CD4-positive, alpha-beta T cell (primary cell): ENCODE measurements around the gene CETP. TPM values are rescaled to one million over a fixed set of nuclear protein-coding genes. Genes with fewer than 3 reads are reported as not detected.
A peak's percentile ranks its signal among the peaks of the same experiment; 100 is the strongest.

Experiments
- ATAC-seq: fragments of 200-7000 bp; cut with Tn5 transposase; one replicate; pipeline ENCODE4 v1.10.0; 2022; ENCODE audit warnings: mild to moderate bottlenecking; ENCODE audit not compliant: poor library complexity
- CTCF ChIA-PET: fragments of 350-600 bp; sonication (Branson Sonifier 250); formaldehyde crosslinking; loops from one replicate; lab custom pipeline; 2021; ENCODE audit warnings: antibody characterized with exemption, inconsistent platforms; lab: Charles Lee
- POLR2A ChIA-PET: fragments of 350-600 bp; sonication (Branson Sonifier 250); formaldehyde crosslinking; loops from one replicate; lab custom pipeline; 2021; ENCODE audit warnings: antibody characterized with exemption, inconsistent platforms; lab: Charles Lee
- DNase-seq, 14 experiments: peaks; one replicate each; pipeline ENCODE4 v3.0.0-alpha.2; 2013 to 2020; ENCODE audit warnings: mixed read lengths in 2 of 14
- H3K27ac ChIP-seq, 2 donors: one replicate each; pipeline versions ENCODE4 v1.5.1 to v1.7.0; 2013; ENCODE audit warnings: low read length in 2 of 2, low read depth in 1 of 2, mild to moderate bottlenecking in 1 of 2
- H3K27me3 ChIP-seq, 2 experiments: 1 replicate in 1 of 2; 2 replicates in 1 of 2; pipeline versions ENCODE4 v1.6.1 to v1.7.0; 2013; ENCODE audit warnings: low read length in 2 of 2, control low read depth in 1 of 2, mild to moderate bottlenecking in 1 of 2, moderate library complexity in 1 of 2; ENCODE audit not compliant: insufficient read depth in 2 of 2, control insufficient read depth in 1 of 2
- H3K36me3 ChIP-seq: one replicate; pipeline ENCODE4 v1.6.1; 2013; ENCODE audit warnings: low read length, control low read depth; ENCODE audit not compliant: insufficient read depth
- H3K4me1 ChIP-seq: one replicate; pipeline ENCODE4 v1.6.1; 2013; ENCODE audit warnings: low read length, control low read depth; ENCODE audit not compliant: insufficient read depth
- H3K4me3 ChIP-seq: one replicate; pipeline ENCODE4 v1.5.1; 2013; ENCODE audit warnings: mild to moderate bottlenecking, low read length, moderate library complexity
- H3K9me3 ChIP-seq, 2 experiments: 1 replicate in 1 of 2; 2 replicates in 1 of 2; pipeline versions ENCODE4 v1.6.1 to v1.7.0; 2013; ENCODE audit warnings: low read length in 2 of 2, mild to moderate bottlenecking in 2 of 2, control low read depth in 1 of 2, moderate library complexity in 1 of 2; ENCODE audit not compliant: control insufficient read depth in 1 of 2, insufficient read depth in 1 of 2
- H3K27ac Mint-ChIP-seq: one replicate; pipeline ENCODE4 v1.8.0; 2020; ENCODE audit warnings: mixed read lengths
- H3K27me3 Mint-ChIP-seq: one replicate; pipeline ENCODE4 v1.8.0; 2021; ENCODE audit warnings: mixed read lengths
- H3K36me3 Mint-ChIP-seq: one replicate; pipeline ENCODE4 v1.8.0; 2021; ENCODE audit warnings: low read depth, mixed read lengths
- H3K4me1 Mint-ChIP-seq: one replicate; pipeline ENCODE4 v1.8.0; 2021; ENCODE audit warnings: low read depth, mixed read lengths
- H3K4me3 Mint-ChIP-seq: one replicate; pipeline ENCODE4 v1.8.0; 2020; ENCODE audit warnings: mild to moderate bottlenecking, mixed read lengths
- H3K9me3 Mint-ChIP-seq: one replicate; pipeline ENCODE4 v1.8.0; 2020; ENCODE audit warnings: mixed read lengths
- intact Hi-C, 2 experiments: fragments of 100-400 bp; cut with DNase I in 1 of 2; cut with micrococcal nuclease in 1 of 2; formaldehyde crosslinking; loops; one replicate each; pipeline versions ENCODE4 v1.15.1 to v1.9.0; 2023 to 2025; cut with DNase I, micrococcal nuclease
- total RNA-seq, 174 experiments: library from RNA in 2 of 174; stranded (reverse) in 2 of 174; gene quantifications; one replicate each; pipeline ENCODE4 v1.2.3 and lab custom pipeline; 2021 to 2026
- TF ChIP-seq, protein P1 (sequence below): fragments of 200-600 bp; IDR thresholded peaks from one replicate; pipeline ENCODE4 v1.8.0; 2022; ENCODE audit warnings: antibody characterized with exemption, mild to moderate bottlenecking

CETP gene
- total RNA-seq, 2 experiments from 2014 or later: not detected

DNA sequence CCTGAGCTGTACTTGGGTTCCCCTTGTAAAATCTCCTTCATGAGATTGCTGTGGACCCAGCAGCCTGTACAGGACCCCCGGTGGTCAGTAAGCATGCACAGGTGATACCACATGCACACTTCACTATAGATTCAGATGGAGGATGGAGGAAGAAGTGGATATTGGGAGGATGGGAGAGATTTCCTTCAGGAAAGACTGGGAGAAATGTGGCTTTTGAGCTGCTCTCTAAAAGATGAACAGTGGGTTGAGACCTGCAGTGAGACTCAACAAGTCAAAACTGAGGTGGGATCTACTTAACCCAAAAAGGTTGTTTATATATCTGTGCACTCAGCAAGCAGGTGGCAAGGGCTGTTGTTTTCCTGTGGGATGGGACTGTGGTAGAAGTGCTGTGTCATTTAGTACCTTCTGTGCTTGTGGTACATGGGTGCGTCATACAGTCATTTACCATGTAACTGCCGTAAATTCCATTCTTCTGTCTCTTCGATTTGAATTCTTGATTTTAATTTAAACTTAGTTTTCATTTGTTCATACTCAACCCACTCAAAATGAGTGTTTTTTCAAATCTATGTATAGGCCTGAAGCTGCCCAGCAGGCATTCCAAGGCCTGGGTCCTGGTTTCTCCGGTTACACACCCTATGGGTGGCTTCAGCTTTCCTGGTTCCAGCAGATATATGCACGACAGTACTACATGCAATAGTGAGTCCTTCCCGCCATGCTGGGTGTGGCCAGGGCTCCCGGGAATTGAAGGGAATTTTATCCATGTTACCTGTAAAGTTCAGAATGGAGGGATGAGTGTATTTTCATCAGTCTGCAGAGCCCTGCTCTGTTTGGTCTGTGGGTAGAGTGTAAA lies 22.9 kb upstream of the CETP start:
- Histone ChIP-seq H3K27me3 (no peaks in the 10 kb centered on the region), H3K9me3 (no peaks in the 10 kb centered on the region), H3K27ac (no peak overlapping the region), H3K4me3 (no peak overlapping the region), H3K4me1 (peaks cover 31% of the 10 kb centered on the region), H3K36me3 (peaks cover 92% of the 10 kb centered on the region)
- Mint-ChIP-seq H3K9me3 (no peaks in the 10 kb centered on the region), H3K36me3 (peaks cover 97% of the 10 kb centered on the region), H3K27me3 (no peaks in the 10 kb centered on the region), H3K4me3 (peak overlapping the region; percentile 52), H3K4me1 (peaks cover 55% of the 10 kb centered on the region), H3K27ac (peak overlapping the region; percentile 80)
- peak; percentile 81 for ATAC-seq
- intact Hi-C loops: loop anchor here in 1 of 2 experiments (10.0 kb wide), 4 partner anchors 214 to 796 kb away; partner anchors contain the start of genes KATNB1, POLR2C, PSME3IP1 and RSPRY1
- ChIA-PET CTCF (no interaction called here), POLR2A (interaction anchor here (1.2 to 2.1 kb wide), 2 partner anchors 7 to 9 kb away, joined by 4 to 5 read pairs; partner anchors contain the start of gene HERPUD1)
- peak in 6 of 14 experiments; percentile 10 to 71 (median 46) for DNase-seq
- TF ChIP-seq, protein P1, sequence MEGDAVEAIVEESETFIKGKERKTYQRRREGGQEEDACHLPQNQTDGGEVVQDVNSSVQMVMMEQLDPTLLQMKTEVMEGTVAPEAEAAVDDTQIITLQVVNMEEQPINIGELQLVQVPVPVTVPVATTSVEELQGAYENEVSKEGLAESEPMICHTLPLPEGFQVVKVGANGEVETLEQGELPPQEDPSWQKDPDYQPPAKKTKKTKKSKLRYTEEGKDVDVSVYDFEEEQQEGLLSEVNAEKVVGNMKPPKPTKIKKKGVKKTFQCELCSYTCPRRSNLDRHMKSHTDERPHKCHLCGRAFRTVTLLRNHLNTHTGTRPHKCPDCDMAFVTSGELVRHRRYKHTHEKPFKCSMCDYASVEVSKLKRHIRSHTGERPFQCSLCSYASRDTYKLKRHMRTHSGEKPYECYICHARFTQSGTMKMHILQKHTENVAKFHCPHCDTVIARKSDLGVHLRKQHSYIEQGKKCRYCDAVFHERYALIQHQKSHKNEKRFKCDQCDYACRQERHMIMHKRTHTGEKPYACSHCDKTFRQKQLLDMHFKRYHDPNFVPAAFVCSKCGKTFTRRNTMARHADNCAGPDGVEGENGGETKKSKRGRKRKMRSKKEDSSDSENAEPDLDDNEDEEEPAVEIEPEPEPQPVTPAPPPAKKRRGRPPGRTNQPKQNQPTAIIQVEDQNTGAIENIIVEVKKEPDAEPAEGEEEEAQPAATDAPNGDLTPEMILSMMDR: no peak

DNA sequence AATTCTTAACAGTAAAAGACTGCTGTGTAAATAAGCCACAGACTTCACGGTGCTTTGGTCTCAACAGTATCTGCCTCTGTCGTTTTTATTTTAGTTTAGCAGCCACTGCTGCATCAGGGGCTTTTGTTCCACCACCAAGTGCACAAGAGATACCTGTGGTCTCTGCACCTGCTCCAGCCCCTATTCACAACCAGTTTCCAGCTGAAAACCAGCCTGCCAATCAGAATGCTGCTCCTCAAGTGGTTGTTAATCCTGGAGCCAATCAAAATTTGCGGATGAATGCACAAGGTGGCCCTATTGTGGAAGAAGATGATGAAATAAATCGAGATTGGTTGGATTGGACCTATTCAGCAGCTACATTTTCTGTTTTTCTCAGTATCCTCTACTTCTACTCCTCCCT lies 21.9 kb upstream of the CETP start:
- H3K27me3 Mint-ChIP-seq: no peaks in the 10 kb centered on the region
- Histone ChIP-seq H3K27ac (no peak overlapping the region), H3K4me1 (peaks cover 30% of the 10 kb centered on the region), H3K36me3 (peaks cover 96% of the 10 kb centered on the region), H3K27me3 (no peaks in the 10 kb centered on the region), H3K9me3 (no peaks in the 10 kb centered on the region), H3K4me3 (no peak overlapping the region)
- POLR2A ChIA-PET: interaction anchor here (1.2 kb wide), 1 partner anchor 8 kb away, joined by 4 read pairs; the partner anchor contains the start of gene HERPUD1
- CTCF ChIA-PET: no interaction called here
- TF ChIP-seq, protein P1: no peak
- peaks cover 46% of the 10 kb centered on the region for H3K4me1 Mint-ChIP-seq
- no peaks in the 10 kb centered on the region for H3K9me3 Mint-ChIP-seq
- intact Hi-C loops: loop anchor here in 1 of 2 experiments (10.0 kb wide), 4 partner anchors 215 to 795 kb away; partner anchors contain the start of genes KATNB1, POLR2C, PSME3IP1 and RSPRY1
- peak overlapping the region; percentile 80 for H3K27ac Mint-ChIP-seq
- peaks cover 97% of the 10 kb centered on the region for H3K36me3 Mint-ChIP-seq
- ATAC-seq (no peak), DNase-seq (no peak)
- H3K4me3 Mint-ChIP-seq: no peak overlapping the region

DNA sequence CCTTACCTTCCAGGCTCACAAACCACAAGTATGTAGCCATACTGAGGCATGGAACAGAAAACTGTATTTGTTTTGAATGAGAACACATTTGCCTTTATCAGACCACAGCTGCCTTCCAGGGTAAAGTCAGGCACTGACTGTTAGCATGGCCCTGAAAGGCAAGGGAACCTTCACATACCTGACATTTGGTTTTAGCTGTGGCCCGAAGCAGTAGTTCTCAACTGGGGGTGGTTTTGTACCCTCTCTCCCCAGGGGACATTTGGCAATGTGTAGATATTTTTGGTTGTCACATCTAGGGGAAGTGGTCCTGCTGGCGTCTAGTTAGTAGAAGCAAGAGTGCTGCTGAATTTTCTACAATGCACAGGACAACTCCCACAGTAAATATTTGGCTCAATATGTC lies 20.7 kb upstream of the CETP start:
- no peaks in the 10 kb centered on the region for H3K9me3 ChIP-seq
- H3K4me1 ChIP-seq: peaks cover 22% of the 10 kb centered on the region
- no peaks in the 10 kb centered on the region for H3K27me3 ChIP-seq
- Mint-ChIP-seq H3K27ac (no peak overlapping the region), H3K9me3 (no peaks in the 10 kb centered on the region), H3K4me3 (no peak overlapping the region), H3K4me1 (peaks cover 34% of the 10 kb centered on the region), H3K27me3 (no peaks in the 10 kb centered on the region), H3K36me3 (peaks cover 88% of the 10 kb centered on the region)
- peaks cover 94% of the 10 kb centered on the region for H3K36me3 ChIP-seq
- ATAC-seq (no peak), DNase-seq (no peak)
- TF ChIP-seq, protein P1: no peak
- no peak overlapping the region for H3K4me3 ChIP-seq
- ChIA-PET POLR2A (interaction anchor here (0.7 to 7.5 kb wide), 4 partner anchors 8 to 100 kb away, joined by 3 to 51 read pairs (median 3); partner anchors contain the start of gene HERPUD1), CTCF (no interaction called here)
- H3K27ac ChIP-seq: no peak overlapping the region
- intact Hi-C loops: no loop called here
